ENCODE data around the gene THPO.

THPO gene

DNA sequence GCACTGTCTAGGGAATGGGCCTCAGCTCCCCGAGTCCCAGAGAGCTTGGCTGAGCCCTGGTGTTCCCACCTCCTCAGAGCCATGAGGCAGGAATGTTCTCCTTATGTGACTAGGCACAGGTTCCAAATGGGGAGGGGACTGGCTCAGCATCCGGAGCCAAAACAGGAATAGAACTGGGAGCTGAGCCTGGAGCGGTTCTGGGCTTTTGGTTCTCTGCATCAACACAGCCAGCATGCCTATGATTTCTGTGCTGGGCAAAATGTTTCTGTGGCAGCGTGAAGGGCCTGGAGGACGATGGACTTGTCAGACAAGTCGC, 40.6 kb downstream of the THPO start, which contains the start of gene FAM131A:
FAM131A (plus strand) TSS at position 202 of the 316 bp plus-strand sequence; CDS start at position 233, 31 bp downstream.
- POLR2A ChIA-PET (ENCODE audit: low non-redundant PET) = interaction anchor here (0.6 kb wide), 1 partner anchor 64 kb away, joined by 3 read pairs; no protein-coding TSS in a partner anchor
- peak within 1 kb of the TSS; percentile 94 for H3K27ac ChIP-seq
- DNase-seq (ENCODE audit: low spot score) = no peak
- TF ChIP-seq CTCF (conservative IDR thresholded peaks at IDR 0.05; ENCODE audit: low read depth) = no peak
- CTCF ChIA-PET = interaction anchor here (0.6 to 0.8 kb wide), 3 partner anchors 9 to 177 kb away, joined by 3 to 4 read pairs (median 3); no protein-coding TSS in a partner anchor

DNA sequence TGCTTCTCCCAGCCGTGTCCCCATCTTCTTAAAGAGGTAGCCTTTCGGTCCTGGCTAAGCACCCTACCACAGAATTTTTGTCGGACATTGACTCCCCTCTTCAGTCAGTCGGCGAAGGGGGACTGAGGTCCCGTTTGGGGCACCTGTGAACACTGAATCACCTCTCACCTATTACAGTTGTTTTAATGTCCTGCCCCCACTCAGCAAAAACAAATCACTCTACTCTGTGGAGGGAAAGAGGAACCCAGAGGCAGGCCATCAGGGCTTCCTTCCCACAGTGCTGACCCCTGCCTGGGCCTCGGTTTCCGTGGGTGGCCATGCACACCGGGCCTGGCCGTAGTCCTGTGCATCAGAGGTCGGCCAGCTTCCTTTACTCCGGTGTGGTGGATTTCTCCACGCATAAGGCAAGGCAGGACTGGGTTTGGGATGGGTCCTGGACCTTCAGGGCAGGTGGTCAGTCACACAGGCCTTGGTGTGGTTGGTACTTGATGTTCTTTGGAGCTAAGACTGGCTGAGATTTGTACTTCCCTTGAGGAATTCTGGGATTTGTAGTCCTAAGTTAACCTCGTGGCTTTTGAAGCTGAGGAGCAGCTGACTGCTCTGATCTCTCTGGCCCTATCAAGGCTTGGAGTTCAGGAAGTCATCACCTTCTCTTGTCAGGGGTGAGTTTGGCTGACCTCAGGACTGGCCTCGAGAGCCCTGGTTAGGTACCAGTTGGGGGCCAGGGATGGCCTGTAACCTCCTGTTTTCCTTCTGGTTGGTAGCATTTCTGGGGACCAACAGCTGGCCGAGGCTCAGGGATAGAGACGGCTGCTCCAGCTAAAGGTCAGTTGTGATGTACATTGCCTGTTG, 41.2 kb downstream of the THPO start:
- POLR2A ChIA-PET (ENCODE audit: low non-redundant PET) = interaction anchor here (0.6 kb wide), 1 partner anchor 64 kb away, joined by 3 read pairs; no protein-coding TSS in a partner anchor
- DNase-seq (ENCODE audit: low spot score) = no peak
- no peak for TF ChIP-seq CTCF (conservative IDR thresholded peaks at IDR 0.05; ENCODE audit: low read depth)
- peak overlapping the region; percentile 94 for H3K27ac ChIP-seq
- CTCF ChIA-PET = interaction anchor here (0.6 to 0.8 kb wide), 3 partner anchors 9 to 177 kb away, joined by 3 to 4 read pairs (median 3); no protein-coding TSS in a partner anchor

DNA sequence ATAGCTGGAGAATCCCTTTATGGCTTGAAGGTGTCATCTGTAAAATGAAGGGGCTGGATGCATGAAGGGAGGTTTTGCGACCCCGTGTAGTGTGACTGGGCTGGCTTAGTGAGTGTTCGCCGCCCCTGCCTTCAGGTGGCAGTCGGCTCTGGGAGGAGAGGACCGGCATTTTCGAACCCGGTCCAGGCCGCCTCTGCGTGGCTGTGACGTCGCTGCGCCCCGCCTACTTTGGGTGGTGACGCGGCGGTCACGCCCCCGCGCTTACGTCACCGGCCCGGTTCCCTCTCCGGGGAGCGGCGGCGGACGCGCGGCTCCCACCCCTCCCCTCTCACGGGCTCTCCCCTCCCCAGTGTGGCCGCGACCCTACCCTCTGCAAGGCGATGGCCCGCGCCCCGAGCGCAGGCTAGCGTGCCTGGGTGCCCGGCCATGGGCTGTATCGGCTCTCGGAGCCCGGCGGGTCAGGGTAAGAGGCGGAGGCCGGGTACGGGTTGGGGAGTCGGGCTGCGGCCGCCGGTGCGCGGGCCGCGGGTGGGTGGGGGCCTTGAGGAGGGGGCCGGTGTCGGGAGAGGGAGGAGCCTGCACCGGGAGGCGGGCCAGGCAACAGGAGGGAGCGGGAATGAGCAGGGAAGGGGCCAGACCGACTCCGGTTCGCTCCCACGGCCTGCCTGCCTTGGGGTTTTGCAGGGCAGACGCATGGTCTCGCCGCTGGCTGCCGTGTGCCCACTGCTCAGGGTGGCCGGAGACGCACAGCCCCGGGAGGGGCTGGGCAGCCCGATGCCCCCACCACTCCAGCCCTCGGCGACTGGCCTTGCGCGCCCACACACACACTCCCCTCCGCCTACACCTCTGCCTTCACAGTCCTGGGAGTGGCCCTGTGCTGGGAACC, 42.1 kb downstream of the THPO start:
- ChIA-PET CTCF (no interaction called here), POLR2A (ENCODE audit: low non-redundant PET) (interaction anchor here (0.6 to 0.7 kb wide), 2 partner anchors 20 to 26 kb away, joined by 3 to 5 read pairs; partner anchors contain the start of genes CLCN2 and POLR2H)
- DNase-seq (ENCODE audit: low spot score) = peak; percentile 76
- no peak for TF ChIP-seq CTCF (conservative IDR thresholded peaks at IDR 0.05; ENCODE audit: low read depth)
- H3K27ac ChIP-seq = peak overlapping the region; percentile 94

DNA sequence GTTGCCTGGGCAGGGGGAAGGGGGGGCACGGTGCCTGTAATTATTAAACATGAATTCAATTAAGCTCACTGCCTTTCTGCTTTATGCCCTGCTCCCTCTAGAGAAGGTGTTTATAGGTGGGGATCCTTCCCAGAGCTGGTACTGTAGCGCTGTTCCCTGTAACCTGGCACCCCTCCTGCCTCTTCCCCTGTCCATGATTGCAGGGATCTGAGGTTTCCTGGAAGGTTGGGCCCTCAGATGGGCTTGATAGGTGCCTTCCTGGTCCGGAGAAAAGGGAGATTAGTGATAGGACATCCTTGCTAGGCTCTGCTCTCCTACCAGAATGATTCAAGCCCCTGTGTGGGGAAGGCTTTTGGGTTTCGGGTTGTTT, 42.7 kb downstream of the THPO start:
- ChIA-PET CTCF (no interaction called here), POLR2A (ENCODE audit: low non-redundant PET) (interaction anchor here (0.6 to 0.7 kb wide), 2 partner anchors 20 to 26 kb away, joined by 3 to 5 read pairs; partner anchors contain the start of genes CLCN2 and POLR2H)
- peak overlapping the region; percentile 94 for H3K27ac ChIP-seq
- DNase-seq (ENCODE audit: low spot score) = no peak
- no peak for TF ChIP-seq CTCF (conservative IDR thresholded peaks at IDR 0.05; ENCODE audit: low read depth)

- POLR2A ChIA-PET (ENCODE audit: low non-redundant PET) = no interaction called here
- CTCF ChIA-PET = no interaction called here
- TF ChIP-seq CTCF (conservative IDR thresholded peaks at IDR 0.05; ENCODE audit: low read depth) = no peak
- DNase-seq (ENCODE audit: low spot score) = no peak
- H3K27ac ChIP-seq = peak overlapping the region; percentile 94
Observed at GRCh38 chr3:184334470-184335158, 43.4 kb downstream of the THPO start.

Data from RWPE1 (cell line).